Erythroblast (primary cell): ENCODE data around the gene NKD1.

Experiments
- GATA1 ChIP-seq: IDR thresholded peaks from 2 replicates; pipeline ENCODE4 v1.6.1; 2011; ENCODE audit warnings: low read depth, mild to moderate bottlenecking, control low read depth, low read length, moderate library complexity
- POLR2A ChIP-seq: IDR thresholded peaks from 2 replicates; pipeline ENCODE4 v1.6.1; 2011; ENCODE audit warnings: mild to moderate bottlenecking, low read length

GRCh38 chr16:50610331-50611262 is 62.4 kb downstream of the NKD1 start:
- no peak for TF ChIP-seq POLR2A
- TF ChIP-seq GATA1: no peak
